DMS114 treated with DMSO at 0.1 percent for 48 hours (cell line): ENCODE results near the gene MYO1H.
"Not testable (repeated sequence)": the region's sequence is repeated elsewhere in the genome, so short reads cannot be mapped to it uniquely, and the experiment has no call there.

Experiments used
- DNase-seq: peaks from one replicate; lab custom pipeline; 2025; ENCODE audit not compliant: unreplicated experiment; lab: John Stamatoyannopoulos, UW

Gene MYO1H

GRCh38 chr12:109347589-109347988 is at the start of gene MYO1H:
TSS of gene MYO1H (plus strand) at chr12:109347900. CDS start at chr12:109347961, 61 bp downstream.
- no peak for DNase-seq

- DNase-seq, result no peak
Observed at GRCh38 chr12:109299849-109300248, 47.9 kb upstream of the MYO1H start.

GRCh38 chr12:109301643-109302168 is 46.0 kb upstream of the MYO1H start:
- no peak for DNase-seq

- no peak for DNase-seq
Observed at GRCh38 chr12:109302358-109302757, 45.3 kb upstream of the MYO1H start.

- DNase-seq, result no peak
Observed at GRCh38 chr12:109302770-109303169, 44.9 kb upstream of the MYO1H start.

- DNase-seq, result no peak
Observed at GRCh38 chr12:109304485-109304884, 43.2 kb upstream of the MYO1H start.

- no peak for DNase-seq
Observed at GRCh38 chr12:109305547-109305946, 42.2 kb upstream of the MYO1H start.

- DNase-seq, result no peak
Observed at GRCh38 chr12:109307051-109307450, 40.6 kb upstream of the MYO1H start.

GRCh38 chr12:109308534-109309380 is 38.9 kb upstream of the MYO1H start, which contains the start of gene FOXN4:
TSS of gene FOXN4 (minus strand) at chr12:109309284. CDS start at chr12:109308321, 963 bp downstream.
- DNase-seq, result peak; percentile 40

- DNase-seq, result peak; percentile 40
Observed at GRCh38 chr12:109309381-109310246, 38.1 kb upstream of the MYO1H start.

- no peak for DNase-seq
Observed at GRCh38 chr12:109310247-109311125, 37.2 kb upstream of the MYO1H start.

- DNase-seq, result not testable (repeated sequence)
Observed at GRCh38 chr12:109321294-109321693, 26.4 kb upstream of the MYO1H start.

- DNase-seq, result no peak
Observed at GRCh38 chr12:109329003-109329402, 18.7 kb upstream of the MYO1H start.

GRCh38 chr12:109329686-109330085 is 18.0 kb upstream of the MYO1H start:
- no peak for DNase-seq

GRCh38 chr12:109330282-109331230 is 17.1 kb upstream of the MYO1H start:
- DNase-seq, result no peak

GRCh38 chr12:109331301-109331952 is 16.3 kb upstream of the MYO1H start:
- DNase-seq, result no peak

- no peak for DNase-seq
Observed at GRCh38 chr12:109334887-109335286, 12.8 kb upstream of the MYO1H start.

GRCh38 chr12:109336593-109336992 is 11.1 kb upstream of the MYO1H start:
- no peak for DNase-seq

GRCh38 chr12:109343677-109344076 is 4.0 kb upstream of the MYO1H start:
- no peak for DNase-seq
